ENCODE data around the gene CDK14. TPM values are rescaled to one million over a fixed set of nuclear protein-coding genes. Genes with fewer than 3 reads are reported as not detected.

CDK14 gene
- total RNA-seq, 1 donor from 2014 or later, result 52.3 TPM

- Histone ChIP-seq H3K27ac (no peak overlapping the region), H3K9me3 (ENCODE audit: low read depth) (no peaks in the 10 kb centered on the region), H3K9ac (no peak overlapping the region), H3K27me3 (no peaks in the 10 kb centered on the region), H3K79me2 (ENCODE audit: low read depth) (no peaks in the 10 kb centered on the region), H3K4me2 (no peak overlapping the region), H3K4me1 (peaks cover 8% of the 10 kb centered on the region), H2AFZ (replicated peaks) (no peak overlapping the region), H3K4me3 (no peak overlapping the region), H3K36me3 (no peaks in the 10 kb centered on the region), H4K20me1 (ENCODE audit: low read depth) (peaks cover 5% of the 10 kb centered on the region), H3F3A (ENCODE audit: low read depth) (no peaks in the 10 kb centered on the region)
- no peak overlapping the region for H3K27ac Mint-ChIP-seq
- H3K27me3 Mint-ChIP-seq (ENCODE audit: insufficient read depth, low read depth), result no peaks in the 10 kb centered on the region
- no peak for DNase-seq (ENCODE audit: low spot score)
- no peak overlapping the region for H3K4me3 Mint-ChIP-seq
- peaks cover 4% of the 10 kb centered on the region for H3K4me1 Mint-ChIP-seq
- TF ChIP-seq CTCF (IDR thresholded peaks at IDR 0.05) (no peak), EZH2phosphoT487 (IDR thresholded peaks at IDR 0.05) (no peak), EZH2 (IDR thresholded peaks at IDR 0.05) (no peak)
- H3K36me3 Mint-ChIP-seq, result no peaks in the 10 kb centered on the region
- H3K9me3 Mint-ChIP-seq, result no peaks in the 10 kb centered on the region
Observed at GRCh38 chr7:90857603-90858002, 261.5 kb downstream of the CDK14 start.

- no peak overlapping the region for H3K4me3 ChIP-seq
- peaks cover 5% of the 10 kb centered on the region for H4K20me1 ChIP-seq (ENCODE audit: low read depth)
- H3K4me2 ChIP-seq, result no peak overlapping the region
- H3K27ac Mint-ChIP-seq, result no peak overlapping the region
- no peak overlapping the region for H3K27ac ChIP-seq
- H3K36me3 ChIP-seq, result no peaks in the 10 kb centered on the region
- no peaks in the 10 kb centered on the region for H3K9me3 Mint-ChIP-seq
- no peaks in the 10 kb centered on the region for H3K36me3 Mint-ChIP-seq
- no peaks in the 10 kb centered on the region for H3K79me2 ChIP-seq (ENCODE audit: low read depth)
- no peak overlapping the region for H2AFZ ChIP-seq (replicated peaks)
- H3K9me3 ChIP-seq (ENCODE audit: low read depth), result no peaks in the 10 kb centered on the region
- no peak overlapping the region for H3K4me3 Mint-ChIP-seq
- peaks cover 4% of the 10 kb centered on the region for H3K4me1 Mint-ChIP-seq
- H3K27me3 Mint-ChIP-seq (ENCODE audit: insufficient read depth, low read depth), result no peaks in the 10 kb centered on the region
- H3K9ac ChIP-seq, result no peak overlapping the region
- H3K27me3 ChIP-seq, result no peaks in the 10 kb centered on the region
- TF ChIP-seq EZH2phosphoT487 (IDR thresholded peaks at IDR 0.05), result no peak
- peaks cover 8% of the 10 kb centered on the region for H3K4me1 ChIP-seq
- no peak for DNase-seq (ENCODE audit: low spot score)
- no peaks in the 10 kb centered on the region for H3F3A ChIP-seq (ENCODE audit: low read depth)
Observed at GRCh38 chr7:90858546-90858945, 262.4 kb downstream of the CDK14 start.

GRCh38 chr7:90859521-90859920 is 263.4 kb downstream of the CDK14 start:
- H3K79me2 ChIP-seq (ENCODE audit: low read depth), result no peaks in the 10 kb centered on the region
- H3K4me1 Mint-ChIP-seq, result peaks cover 4% of the 10 kb centered on the region
- H3K9me3 Mint-ChIP-seq, result no peaks in the 10 kb centered on the region
- no peaks in the 10 kb centered on the region for H3K27me3 ChIP-seq
- no peaks in the 10 kb centered on the region for H3K9me3 ChIP-seq (ENCODE audit: low read depth)
- no peaks in the 10 kb centered on the region for H3K36me3 Mint-ChIP-seq
- H2AFZ ChIP-seq (replicated peaks), result no peak overlapping the region
- no peaks in the 10 kb centered on the region for H3K36me3 ChIP-seq
- H3K9ac ChIP-seq, result no peak overlapping the region
- DNase-seq (ENCODE audit: low spot score), result no peak
- no peaks in the 10 kb centered on the region for H3F3A ChIP-seq (ENCODE audit: low read depth)
- TF ChIP-seq EZH2 (IDR thresholded peaks at IDR 0.05) (no peak), CTCF (IDR thresholded peaks at IDR 0.05) (no peak), EZH2phosphoT487 (IDR thresholded peaks at IDR 0.05) (no peak)
- no peak overlapping the region for H3K4me3 Mint-ChIP-seq
- H3K27ac ChIP-seq, result no peak overlapping the region
- H4K20me1 ChIP-seq (ENCODE audit: low read depth), result peaks cover 5% of the 10 kb centered on the region
- no peak overlapping the region for H3K4me2 ChIP-seq
- H3K27ac Mint-ChIP-seq, result no peak overlapping the region
- peaks cover 8% of the 10 kb centered on the region for H3K4me1 ChIP-seq
- no peaks in the 10 kb centered on the region for H3K27me3 Mint-ChIP-seq (ENCODE audit: insufficient read depth, low read depth)
- H3K4me3 ChIP-seq, result no peak overlapping the region

GRCh38 chr7:90864088-90864487 is 268.0 kb downstream of the CDK14 start:
- H3F3A ChIP-seq (ENCODE audit: low read depth), result no peaks in the 10 kb centered on the region
- no peak overlapping the region for H3K4me2 ChIP-seq
- DNase-seq (ENCODE audit: low spot score), result no peak
- Mint-ChIP-seq H3K9me3 (no peaks in the 10 kb centered on the region), H3K4me1 (no peaks in the 10 kb centered on the region), H3K36me3 (peaks cover 3% of the 10 kb centered on the region), H3K4me3 (no peak overlapping the region), H3K27ac (no peak overlapping the region), H3K27me3 (ENCODE audit: insufficient read depth, low read depth) (no peaks in the 10 kb centered on the region)
- no peak overlapping the region for H3K9ac ChIP-seq
- TF ChIP-seq EZH2phosphoT487 (IDR thresholded peaks at IDR 0.05) (no peak), CTCF (IDR thresholded peaks at IDR 0.05) (no peak), EZH2 (IDR thresholded peaks at IDR 0.05) (no peak)
- no peaks in the 10 kb centered on the region for H3K27me3 ChIP-seq
- no peaks in the 10 kb centered on the region for H4K20me1 ChIP-seq (ENCODE audit: low read depth)
- H3K4me1 ChIP-seq, result no peaks in the 10 kb centered on the region
- no peak overlapping the region for H3K27ac ChIP-seq
- H3K9me3 ChIP-seq (ENCODE audit: low read depth), result no peaks in the 10 kb centered on the region
- no peak overlapping the region for H3K4me3 ChIP-seq
- no peaks in the 10 kb centered on the region for H3K79me2 ChIP-seq (ENCODE audit: low read depth)
- H3K36me3 ChIP-seq, result no peaks in the 10 kb centered on the region
- H2AFZ ChIP-seq (replicated peaks), result no peak overlapping the region
